Stomach (tissue), 9 donors: ENCODE data around the gene ITPR1. TPM values are rescaled to one million over a fixed set of nuclear protein-coding genes. Genes with fewer than 3 reads are reported as not detected.
A peak's percentile ranks its signal among the peaks of the same experiment; 100 is the strongest.

ENCODE experiments used
- DNase-seq, 2 donors: peaks; one replicate each; pipeline versions ENCODE4 v3.0.0 to v3.0.0-alpha.2; 2013 to 2019
- H3K27ac ChIP-seq, 5 donors: fragments of 200-600 bp in 4 of 5; sonication (generic) in 4 of 5; one replicate each; pipeline ENCODE4 v1.5.1; 2013 to 2019; ENCODE audit warnings: mild to moderate bottlenecking in 1 of 5, moderate library complexity in 1 of 5
- H3K27me3 ChIP-seq, 3 donors: fragments of 200-600 bp; sonication (generic); one replicate each; pipeline ENCODE4 v1.5.1; 2017 to 2019; ENCODE audit warnings: mixed run types in 1 of 3
- H3K36me3 ChIP-seq, 4 donors: fragments of 200-600 bp; sonication (generic); 1 replicate in 3 of 4; 2 replicates in 1 of 4; pipeline ENCODE4 v1.5.1; 2016 to 2019
- H3K4me1 ChIP-seq, 4 donors: fragments of 200-600 bp; sonication (generic); one replicate each; pipeline ENCODE4 v1.5.1; 2016 to 2019
- H3K4me3 ChIP-seq, 4 donors: fragments of 200-600 bp; sonication (generic) in 3 of 4; one replicate each; pipeline ENCODE4 v1.5.1; 2016 to 2019; ENCODE audit warnings: mild to moderate bottlenecking in 1 of 4
- H3K9me3 ChIP-seq, 4 donors: fragments of 200-600 bp; sonication (generic); one replicate each; pipeline ENCODE4 v1.5.1; 2016 to 2019
- EP300 ChIP-seq: sonication (generic); formaldehyde crosslinking; IDR thresholded peaks from one replicate; pipeline ENCODE4 v1.6.1; 2017; ENCODE audit warnings: antibody characterized with exemption
- POLR2A ChIP-seq, 4 donors: fragments of 450-650 bp; IDR thresholded peaks; one replicate each; pipeline ENCODE4 v1.6.1; 2016; ENCODE audit warnings: antibody characterized with exemption in 4 of 4, control low read depth in 2 of 4, mild to moderate bottlenecking in 1 of 4, moderate library complexity in 1 of 4
- POLR2AphosphoS5 ChIP-seq, 3 donors: sonication (generic); formaldehyde crosslinking; IDR thresholded peaks; one replicate each; pipeline ENCODE4 v1.6.1; 2016; ENCODE audit warnings: antibody characterized with exemption in 3 of 3
- WGBS, 5 donors: extraction: QIAGEN DNeasy Blood & Tissue Kit in 3 of 5; methylation state at CpG; one replicate each; pipeline versions ENCODE4 v1.1.5 to v1.1.7; 2013 to 2018; 5-methylcytosine and 5-hydroxymethylcytosine counted together
- intact Hi-C: fragments of 100-400 bp; cut with DNase I; formaldehyde crosslinking; loops from one replicate; pipeline ENCODE4 v1.15.1; 2023; ENCODE audit warnings: low total_unique reads
- polyA plus RNA-seq, 3 donors: library from polyadenylated mRNA; stranded (reverse); fragments of 200-250 nt; gene quantifications; one replicate each; pipeline ENCODE4 v1.2.3, GENCODE V29; 2013
- total RNA-seq, 5 donors: library from RNA; depleted of rRNA; stranded (reverse); fragments of >200 nt; gene quantifications; one replicate each; pipeline versions ENCODE4 v1.1.0 to v1.2.3, GENCODE V29; 2014 to 2016
- TF ChIP-seq, protein P1 (sequence below), 7 experiments: fragments of 450-650 bp in 4 of 7; fragments of 200-600 bp in 3 of 7; sonication (generic) in 3 of 7; IDR thresholded peaks; one replicate each; pipeline ENCODE4 v1.5.1; 2016 to 2019; ENCODE audit warnings: antibody characterized with exemption in 7 of 7, control low read depth in 2 of 7, mild to moderate bottlenecking in 1 of 7
- donor health status: healthy with polysubstance abuse.
- donor health status: Bipolar disorder and iron deficiency.
- donor health status: healthy.

The ITPR1 gene
- total and polyA plus RNA-seq, 8 donors: 6.6 to 192 (median 32.9) TPM

DNA sequence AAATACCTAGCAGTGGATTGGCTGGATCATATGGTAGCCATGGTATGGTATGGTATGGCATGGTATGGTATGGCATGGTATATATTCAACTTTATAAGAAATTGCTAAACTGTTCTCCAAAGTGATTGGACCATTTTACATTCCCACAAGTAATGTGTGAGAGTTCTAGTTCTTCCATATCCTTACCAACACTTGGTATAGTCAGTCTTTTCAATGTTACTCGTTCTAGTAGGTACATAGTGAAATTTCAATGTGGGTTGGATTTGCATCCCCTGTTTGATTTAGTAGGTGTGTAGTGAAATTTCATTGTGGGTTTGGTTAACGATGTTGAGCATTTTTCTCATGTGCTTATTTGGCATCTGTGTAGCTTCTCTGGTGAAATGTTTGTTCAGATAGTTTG, 154.3 kb downstream of the ITPR1 start:
- Histone ChIP-seq H3K4me3 (no peak overlapping the region), H3K27ac (no peak overlapping the region), H3K36me3 (peaks cover 9 to 83% (median 71%) of the 10 kb centered on the region in 4 donors), H3K4me1 (peaks cover 5 to 11% (median 8%) of the 10 kb centered on the region in 4 donors), H3K27me3 (no peaks in the 10 kb centered on the region), H3K9me3 (no peaks in the 10 kb centered on the region)
- intact Hi-C loops: no loop called here
- 94 to 98% (median 97%) methylated on average over 2 of the region's 2 CpGs for WGBS, 5 donors
- no peak for TF ChIP-seq POLR2AphosphoS5 (IDR thresholded peaks at IDR 0.05)
- TF ChIP-seq, protein P1, sequence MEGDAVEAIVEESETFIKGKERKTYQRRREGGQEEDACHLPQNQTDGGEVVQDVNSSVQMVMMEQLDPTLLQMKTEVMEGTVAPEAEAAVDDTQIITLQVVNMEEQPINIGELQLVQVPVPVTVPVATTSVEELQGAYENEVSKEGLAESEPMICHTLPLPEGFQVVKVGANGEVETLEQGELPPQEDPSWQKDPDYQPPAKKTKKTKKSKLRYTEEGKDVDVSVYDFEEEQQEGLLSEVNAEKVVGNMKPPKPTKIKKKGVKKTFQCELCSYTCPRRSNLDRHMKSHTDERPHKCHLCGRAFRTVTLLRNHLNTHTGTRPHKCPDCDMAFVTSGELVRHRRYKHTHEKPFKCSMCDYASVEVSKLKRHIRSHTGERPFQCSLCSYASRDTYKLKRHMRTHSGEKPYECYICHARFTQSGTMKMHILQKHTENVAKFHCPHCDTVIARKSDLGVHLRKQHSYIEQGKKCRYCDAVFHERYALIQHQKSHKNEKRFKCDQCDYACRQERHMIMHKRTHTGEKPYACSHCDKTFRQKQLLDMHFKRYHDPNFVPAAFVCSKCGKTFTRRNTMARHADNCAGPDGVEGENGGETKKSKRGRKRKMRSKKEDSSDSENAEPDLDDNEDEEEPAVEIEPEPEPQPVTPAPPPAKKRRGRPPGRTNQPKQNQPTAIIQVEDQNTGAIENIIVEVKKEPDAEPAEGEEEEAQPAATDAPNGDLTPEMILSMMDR (IDR thresholded peaks at IDR 0.05): no peak
- no peak for TF ChIP-seq POLR2A (IDR thresholded peaks at IDR 0.05)
- no peak for TF ChIP-seq EP300
- DNase-seq: no peak

DNA sequence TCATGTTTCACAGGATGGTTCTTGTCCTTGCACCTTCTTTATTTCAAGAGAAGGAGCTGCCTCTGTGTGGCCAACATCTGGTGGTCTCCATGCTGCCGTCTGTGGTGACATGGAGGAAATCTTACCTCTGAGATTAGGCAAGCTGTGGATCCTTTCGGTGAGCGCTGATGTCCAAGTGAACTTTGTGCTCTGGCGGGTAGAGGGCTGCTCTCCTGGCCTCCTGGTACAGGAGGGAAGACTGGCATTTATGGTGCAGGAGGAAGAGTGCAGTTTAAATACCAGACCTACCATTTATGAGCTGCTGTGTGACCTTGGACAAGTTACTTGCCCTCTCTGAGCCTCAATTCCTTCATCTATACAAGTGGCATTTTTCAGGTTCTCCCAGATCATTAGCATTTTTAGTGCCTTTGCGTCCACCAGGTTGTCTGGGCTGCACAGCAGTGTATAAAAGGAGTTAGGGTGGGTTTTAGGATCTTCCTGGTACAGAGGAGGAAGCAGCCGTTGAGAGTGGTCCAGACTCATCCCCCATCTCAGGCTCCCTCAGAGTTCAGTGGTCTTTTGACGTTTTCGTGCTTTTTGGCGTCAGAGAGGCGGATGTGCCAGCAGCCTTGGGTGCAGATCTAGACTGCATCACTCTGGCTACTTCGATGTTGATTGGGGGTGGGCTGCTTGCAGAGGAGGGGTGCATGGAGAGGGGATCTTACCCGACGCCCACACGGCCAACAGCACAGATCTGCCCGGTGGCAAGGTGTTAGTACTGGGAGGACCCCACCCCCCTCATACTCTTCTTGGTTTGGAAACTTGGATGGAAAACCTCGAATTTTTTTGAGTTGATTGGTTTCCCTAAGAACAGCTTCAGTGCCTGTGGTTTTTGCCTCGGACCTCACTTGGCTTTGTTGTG, 162.2 kb downstream of the ITPR1 start:
- peaks cover 8 to 69% (median 64%) of the 10 kb centered on the region in 4 donors for H3K36me3 ChIP-seq
- no peak for DNase-seq
- WGBS, 5 donors: 59 to 72% (median 63%) methylated on average over 17 of the region's 17 CpGs
- intact Hi-C loops: no loop called here
- H3K4me3 ChIP-seq: no peak overlapping the region
- H3K27me3 ChIP-seq: no peaks in the 10 kb centered on the region
- peaks cover 0 to 5% (median 0%) of the 10 kb centered on the region in 4 donors for H3K4me1 ChIP-seq
- H3K9me3 ChIP-seq: no peaks in the 10 kb centered on the region
- no peak overlapping the region for H3K27ac ChIP-seq
- no peak for TF ChIP-seq POLR2AphosphoS5 (IDR thresholded peaks at IDR 0.05)
- TF ChIP-seq POLR2A (IDR thresholded peaks at IDR 0.05): no peak
- TF ChIP-seq EP300: no peak
- TF ChIP-seq, protein P1 (IDR thresholded peaks at IDR 0.05): no peak

DNA sequence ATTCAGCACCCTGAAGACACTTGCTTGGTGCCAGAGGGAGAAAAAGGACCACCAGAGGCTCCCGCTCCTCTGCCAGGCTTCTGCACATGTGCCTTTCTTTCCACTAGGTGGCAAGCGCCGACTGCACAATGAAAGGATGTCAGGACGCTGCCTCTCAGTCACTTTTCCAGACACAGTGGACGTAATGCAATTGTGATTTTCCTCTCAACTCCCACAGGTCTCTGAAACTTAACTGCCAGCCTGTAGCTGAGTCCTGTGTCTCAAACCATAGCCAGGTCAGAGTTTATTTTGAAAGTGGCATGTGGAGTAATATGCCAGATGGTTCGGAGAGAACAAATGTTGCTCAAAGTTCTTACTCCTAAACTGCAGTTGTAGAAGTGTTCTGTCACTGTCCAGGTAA, 162.9 kb downstream of the ITPR1 start:
- Histone ChIP-seq H3K4me1 (peaks cover 0 to 5% (median 0%) of the 10 kb centered on the region in 4 donors), H3K27me3 (no peaks in the 10 kb centered on the region), H3K27ac (no peak overlapping the region), H3K36me3 (peaks cover 8 to 72% (median 62%) of the 10 kb centered on the region in 4 donors), H3K9me3 (no peaks in the 10 kb centered on the region), H3K4me3 (no peak overlapping the region)
- TF ChIP-seq POLR2A (IDR thresholded peaks at IDR 0.05) (no peak), POLR2AphosphoS5 (IDR thresholded peaks at IDR 0.05) (no peak)
- TF ChIP-seq, protein P1 (IDR thresholded peaks at IDR 0.05): peak in 5 of 7 experiments; percentile 52 to 79 (median 66)
- intact Hi-C loops: no loop called here
- DNase-seq: peak; percentile 69 to 86
- 22 to 37% (median 30%) methylated on average over 6 of the region's 6 CpGs for WGBS, 5 donors

DNA sequence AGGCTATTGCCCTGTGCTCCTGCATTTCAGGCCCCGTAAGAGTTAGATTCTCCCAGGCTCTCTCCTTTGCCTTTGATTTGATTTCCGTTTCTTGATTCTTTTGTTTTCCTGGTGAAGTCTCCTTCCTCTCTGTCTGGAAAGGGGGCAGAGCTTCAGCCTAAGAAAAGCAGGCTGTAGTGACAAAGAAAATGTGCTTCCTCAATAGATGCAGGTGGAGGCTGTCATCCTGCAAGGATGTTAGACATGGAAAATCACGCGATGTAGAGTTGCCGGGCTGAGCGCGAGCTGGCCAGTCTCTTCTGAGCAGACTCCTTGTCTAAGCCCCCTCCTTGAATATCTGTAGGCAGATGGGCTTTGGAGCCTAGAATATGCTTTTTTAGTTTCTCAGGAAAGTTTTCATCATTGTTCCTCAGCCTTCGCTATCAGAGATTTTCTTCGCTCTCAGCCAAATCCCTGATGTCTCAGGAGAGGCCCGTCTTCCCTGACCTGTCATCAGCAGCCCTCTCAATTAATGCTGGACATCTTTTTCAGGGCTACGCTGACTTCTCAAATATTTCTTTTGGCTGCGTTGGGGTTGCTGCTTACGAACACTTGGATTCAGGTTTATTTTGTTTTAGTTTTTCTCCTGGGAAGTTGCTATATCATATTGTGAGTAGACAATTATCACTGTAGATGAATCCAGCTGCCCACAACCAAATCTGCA, 163.6 kb downstream of the ITPR1 start:
- Histone ChIP-seq H3K9me3 (no peaks in the 10 kb centered on the region), H3K36me3 (peaks cover 8 to 70% (median 59%) of the 10 kb centered on the region in 4 donors), H3K27me3 (no peaks in the 10 kb centered on the region), H3K4me3 (no peak overlapping the region), H3K27ac (no peak overlapping the region), H3K4me1 (peaks cover 0 to 5% (median 0%) of the 10 kb centered on the region in 4 donors)
- peak in 1 of 2 donors; percentile 29 for DNase-seq
- intact Hi-C loops: no loop called here
- TF ChIP-seq POLR2AphosphoS5 (IDR thresholded peaks at IDR 0.05): no peak
- no peak for TF ChIP-seq EP300
- TF ChIP-seq, protein P1 (IDR thresholded peaks at IDR 0.05): no peak
- no peak for TF ChIP-seq POLR2A (IDR thresholded peaks at IDR 0.05)
- WGBS, 5 donors: 86 to 92% (median 90%) methylated on average over 13 of the region's 13 CpGs
